OCI-LY7 (cell line): Measurements from ENCODE around the gene MYO16. TPM values are rescaled to one million over a fixed set of nuclear protein-coding genes. Genes with fewer than 3 reads are reported as not detected.

Experiments
- BruUV-seq: library from RNA; stranded (reverse); fragments of 400-500 nt; replicated peaks from 2 replicates; lab custom pipeline; 2021; lab: Mats Ljungman, UMichigan
- CTCF ChIA-PET: fragments of 300-600 bp; sonication (Branson Sonifier 250); formaldehyde crosslinking; loops from one replicate; lab custom pipeline; 2022; ENCODE audit warnings: antibody characterized with exemption; ENCODE audit not compliant: unreplicated experiment; lab: Charles Lee
- POLR2A ChIA-PET: fragments of 300-600 bp; sonication (Branson Sonifier 250); formaldehyde crosslinking; loops from one replicate; lab custom pipeline; 2022; ENCODE audit warnings: antibody characterized with exemption; lab: Charles Lee
- DNase-seq: peaks from one replicate; pipeline ENCODE4 v3.0.0-alpha.2; 2015; ENCODE audit warnings: low spot score
- H2AFZ ChIP-seq: fragments of 200-600 bp; sonication (generic), shearing (Covaris generic); 2 replicates; pipeline ENCODE4 v1.6.1; 2014; ENCODE audit warnings: mild to moderate bottlenecking, antibody characterized with exemption, low read length, moderate library complexity
- H3K27ac ChIP-seq: fragments of 200-600 bp; sonication (generic); 2 replicates; pipeline ENCODE4 v1.5.1; 2014; ENCODE audit warnings: mixed run types, low read depth, mild to moderate bottlenecking, moderate library complexity, low read length, inconsistent platforms; ENCODE audit not compliant: poor library complexity, severe bottlenecking
- H3K36me3 ChIP-seq: fragments of 200-600 bp; sonication (generic); 2 replicates; pipeline ENCODE4 v1.6.1; 2014; ENCODE audit warnings: mild to moderate bottlenecking, antibody characterized with exemption, low read length, moderate library complexity, mixed read lengths; ENCODE audit not compliant: insufficient read depth
- H3K4me1 ChIP-seq: fragments of 200-600 bp; sonication (generic); 2 replicates; pipeline ENCODE4 v1.5.1; 2014; ENCODE audit warnings: mild to moderate bottlenecking, low read length; ENCODE audit not compliant: insufficient read depth, poor library complexity, severe bottlenecking
- H3K4me2 ChIP-seq: fragments of 200-600 bp; sonication (generic); 2 replicates; pipeline ENCODE4 v1.6.1; 2014; ENCODE audit warnings: mild to moderate bottlenecking, low read length
- H3K4me3 ChIP-seq: fragments of 200-600 bp; sonication (generic); 2 replicates; pipeline ENCODE4 v1.5.1; 2014; ENCODE audit warnings: mild to moderate bottlenecking, low read depth, low read length; ENCODE audit not compliant: poor library complexity, severe bottlenecking
- H3K79me2 ChIP-seq: fragments of 200-600 bp; sonication (generic); 2 replicates; pipeline ENCODE4 v1.6.1; 2016; ENCODE audit warnings: low read depth, mild to moderate bottlenecking, low read length, moderate library complexity, mixed read lengths; ENCODE audit not compliant: insufficient read depth
- H3K9me2 ChIP-seq: fragments of 200-600 bp; sonication (generic); 2 replicates; pipeline ENCODE4 v1.6.1; 2016; ENCODE audit warnings: mild to moderate bottlenecking, low read length, mixed read lengths; ENCODE audit not compliant: insufficient read depth
- H3K9me3 ChIP-seq: fragments of 200-600 bp; sonication (generic); 2 replicates; pipeline ENCODE4 v1.6.1; 2014; ENCODE audit warnings: mild to moderate bottlenecking, mixed run types, low read length, mixed read lengths
- H4K20me1 ChIP-seq: fragments of 200-600 bp; sonication (generic); 2 replicates; pipeline ENCODE4 v1.6.1; 2014; ENCODE audit warnings: mild to moderate bottlenecking, antibody characterized with exemption, low read length, moderate library complexity, mixed read lengths; ENCODE audit not compliant: insufficient read depth
- EZH2phosphoT487 ChIP-seq: fragments of 200-600 bp; sonication (generic); IDR thresholded peaks from 2 replicates; pipeline ENCODE4 v1.6.1; 2018; ENCODE audit warnings: low read depth, borderline replicate concordance, mild to moderate bottlenecking, mixed run types, antibody characterized with exemption, low read length, moderate library complexity, mixed read lengths
- intact Hi-C: fragments of 100-400 bp; cut with micrococcal nuclease; formaldehyde crosslinking; loops from one replicate; pipeline ENCODE4 v1.10.0; 2022; ENCODE audit not compliant: unreplicated experiment
- total RNA-seq, 2 experiments: library from RNA; depleted of rRNA in 1 of 2; stranded (reverse); fragments of >200 nt in 1 of 2; shearing (Covaris generic) in 1 of 2; gene quantifications; 2 replicates each; pipeline ENCODE4 v1.2.3, GENCODE V29; 2014 to 2022
- TF ChIP-seq, protein P1 (sequence below): fragments of 200-600 bp; sonication (generic); conservative IDR thresholded peaks from 2 replicates; pipeline ENCODE4 v1.5.1; 2014; ENCODE audit warnings: mild to moderate bottlenecking, antibody characterized with exemption, low read length, moderate library complexity, mixed read lengths

The MYO16 gene
- total RNA-seq, 2 experiments from 2014 or later: 0.06 TPM; not detected in 1

DNA sequence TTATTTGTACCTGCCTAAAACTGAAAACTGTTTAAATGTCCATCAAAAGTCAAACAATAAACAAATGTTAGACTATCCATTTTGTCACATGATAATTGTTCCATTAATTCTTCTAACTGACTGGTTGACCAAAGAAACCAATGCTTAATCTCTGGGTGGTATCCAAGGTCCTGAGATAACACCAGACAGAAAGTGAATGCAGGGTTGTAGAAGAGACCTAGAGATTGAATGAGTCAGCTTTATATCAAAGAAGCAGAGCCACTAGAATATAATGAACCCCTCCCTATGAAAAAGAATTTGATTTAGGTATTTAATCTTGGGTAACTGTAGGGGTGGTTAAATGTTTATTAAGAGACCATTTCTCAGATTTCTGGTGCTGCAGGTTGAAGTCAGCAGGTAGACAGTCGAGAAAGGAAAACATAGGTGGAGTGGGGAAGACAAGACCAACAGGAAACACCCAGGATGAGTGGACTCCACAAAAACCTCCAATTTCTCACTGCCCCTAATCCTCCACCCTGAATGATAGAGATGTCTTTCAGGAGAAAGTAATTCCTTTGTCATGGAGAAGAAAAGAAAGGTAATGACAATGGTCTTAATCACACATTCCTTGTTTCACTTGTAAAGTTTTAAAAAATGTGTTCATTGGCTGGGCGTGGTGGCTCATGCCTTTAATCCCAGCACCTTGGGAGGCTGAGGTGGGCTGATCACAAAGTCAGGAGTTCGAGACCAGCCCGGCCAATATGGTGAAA lies 620.5 kb downstream of the MYO16 start:
- ChIA-PET CTCF (no interaction called here), POLR2A (no interaction called here)
- TF ChIP-seq, protein P1, sequence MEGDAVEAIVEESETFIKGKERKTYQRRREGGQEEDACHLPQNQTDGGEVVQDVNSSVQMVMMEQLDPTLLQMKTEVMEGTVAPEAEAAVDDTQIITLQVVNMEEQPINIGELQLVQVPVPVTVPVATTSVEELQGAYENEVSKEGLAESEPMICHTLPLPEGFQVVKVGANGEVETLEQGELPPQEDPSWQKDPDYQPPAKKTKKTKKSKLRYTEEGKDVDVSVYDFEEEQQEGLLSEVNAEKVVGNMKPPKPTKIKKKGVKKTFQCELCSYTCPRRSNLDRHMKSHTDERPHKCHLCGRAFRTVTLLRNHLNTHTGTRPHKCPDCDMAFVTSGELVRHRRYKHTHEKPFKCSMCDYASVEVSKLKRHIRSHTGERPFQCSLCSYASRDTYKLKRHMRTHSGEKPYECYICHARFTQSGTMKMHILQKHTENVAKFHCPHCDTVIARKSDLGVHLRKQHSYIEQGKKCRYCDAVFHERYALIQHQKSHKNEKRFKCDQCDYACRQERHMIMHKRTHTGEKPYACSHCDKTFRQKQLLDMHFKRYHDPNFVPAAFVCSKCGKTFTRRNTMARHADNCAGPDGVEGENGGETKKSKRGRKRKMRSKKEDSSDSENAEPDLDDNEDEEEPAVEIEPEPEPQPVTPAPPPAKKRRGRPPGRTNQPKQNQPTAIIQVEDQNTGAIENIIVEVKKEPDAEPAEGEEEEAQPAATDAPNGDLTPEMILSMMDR: no peak
- no peak for TF ChIP-seq EZH2phosphoT487
- Histone ChIP-seq H3K9me3 (no peaks in the 10 kb centered on the region), H3K4me2 (no peak overlapping the region), H3K79me2 (no peaks in the 10 kb centered on the region), H3K4me1 (no peaks in the 10 kb centered on the region), H3K9me2 (no peaks in the 10 kb centered on the region), H4K20me1 (no peaks in the 10 kb centered on the region), H3K4me3 (no peak overlapping the region), H3K36me3 (no peaks in the 10 kb centered on the region), H3K27ac (no peak overlapping the region), H2AFZ (no peak overlapping the region)
- no TSS peak for BruUV-seq
- DNase-seq: no peak
- intact Hi-C loops: no loop called here

DNA sequence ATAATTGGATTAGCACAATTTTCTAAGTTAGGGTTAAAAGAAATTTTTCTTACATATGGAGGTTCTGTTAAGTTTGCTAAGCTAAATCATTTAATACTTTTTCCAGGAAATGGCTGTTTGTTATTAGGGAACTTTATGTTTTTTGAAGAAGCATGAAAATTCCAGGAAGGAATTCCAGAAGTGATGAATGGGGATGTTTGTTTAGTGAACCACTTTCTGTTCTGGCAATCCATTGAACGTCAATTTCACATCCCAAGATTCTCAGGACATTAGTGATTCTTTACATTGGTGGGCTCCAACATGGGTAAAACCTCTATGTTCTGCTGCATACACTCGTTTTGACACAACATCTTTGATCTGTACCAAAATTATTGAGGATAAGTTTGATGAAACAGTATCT lies 622.5 kb downstream of the MYO16 start:
- ChIA-PET CTCF (no interaction called here), POLR2A (interaction anchor here (0.7 kb wide), 1 partner anchor 439 kb away, joined by 3 read pairs; no protein-coding TSS in a partner anchor)
- Histone ChIP-seq H3K4me2 (no peak overlapping the region), H3K36me3 (no peaks in the 10 kb centered on the region), H3K4me3 (no peak overlapping the region), H3K27ac (no peak overlapping the region), H3K79me2 (no peaks in the 10 kb centered on the region), H3K9me3 (no peaks in the 10 kb centered on the region), H3K4me1 (no peaks in the 10 kb centered on the region), H2AFZ (no peak overlapping the region), H3K9me2 (no peaks in the 10 kb centered on the region), H4K20me1 (no peaks in the 10 kb centered on the region)
- no peak for DNase-seq
- no peak for TF ChIP-seq EZH2phosphoT487
- BruUV-seq: no TSS peak
- intact Hi-C loops: no loop called here

DNA sequence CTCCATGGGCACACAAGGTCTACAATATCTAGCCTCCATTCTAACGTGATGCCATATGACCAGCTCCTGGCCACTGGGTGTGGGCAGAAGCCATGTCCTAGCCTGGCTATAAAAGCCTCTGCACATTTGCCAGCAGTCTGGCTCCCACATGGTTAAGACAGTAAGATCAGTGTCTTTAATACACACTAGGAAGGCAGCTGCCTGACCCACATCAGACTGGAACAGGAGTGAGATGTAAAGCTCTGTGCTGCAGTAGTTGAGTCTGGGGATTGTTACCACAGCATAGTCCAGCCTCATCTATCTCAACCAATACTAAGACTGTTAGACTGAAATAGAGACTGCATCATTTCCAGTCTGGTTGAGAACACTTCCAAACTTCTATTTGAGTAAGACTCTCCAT lies 623.9 kb downstream of the MYO16 start:
- Histone ChIP-seq H4K20me1 (no peaks in the 10 kb centered on the region), H3K4me2 (no peak overlapping the region), H3K79me2 (no peaks in the 10 kb centered on the region), H3K27ac (no peak overlapping the region), H3K9me3 (no peaks in the 10 kb centered on the region), H3K9me2 (no peaks in the 10 kb centered on the region), H3K4me3 (no peak overlapping the region), H3K36me3 (no peaks in the 10 kb centered on the region), H2AFZ (no peak overlapping the region), H3K4me1 (no peaks in the 10 kb centered on the region)
- intact Hi-C loops: no loop called here
- no TSS peak for BruUV-seq
- ChIA-PET POLR2A (no interaction called here), CTCF (no interaction called here)
- no peak for DNase-seq
- TF ChIP-seq, protein P1: no peak
- no peak for TF ChIP-seq EZH2phosphoT487
